HepG2 (cell line): ENCODE results near the gene IYD. TPM values are rescaled to one million over a fixed set of nuclear protein-coding genes. Genes with fewer than 3 reads are reported as not detected.
"Not testable (repeated sequence)": the region's sequence is repeated elsewhere in the genome, so short reads cannot be mapped to it uniquely, and the experiment has no call there.

Experiments
- ATAC-seq: fragments of 200-7000 bp; cut with Tn5 transposase; 3 replicates; pipeline ENCODE4 v1.9.1; 2020; ENCODE audit warnings: mild to moderate bottlenecking, moderate library complexity
- BruUV-seq: library from RNA; stranded (reverse); fragments of 400-500 nt; replicated peaks from 2 replicates; lab custom pipeline; 2021; lab: Mats Ljungman, UMichigan
- CTCF ChIA-PET: fragments of 300-600 bp; formaldehyde crosslinking; extraction: SDS; loops from one replicate; lab custom pipeline; 2021; ENCODE audit warnings: low total read pairs, inconsistent platforms, low intra/inter-chr PET ratio; lab: Yijun Ruan, JAX
- POLR2A ChIA-PET: fragments of 350-600 bp; sonication (Branson Sonifier 250); formaldehyde crosslinking; loops from one replicate; lab custom pipeline; 2020; ENCODE audit warnings: antibody characterized with exemption, inconsistent platforms; lab: Yijun Ruan, JAX
- DNase-seq: peaks from one replicate; pipeline ENCODE4 v3.0.0-alpha.2; 2015; ENCODE audit warnings: low spot score
- FAIRE-seq: peaks from 3 replicates; lab custom pipeline; 2011; peaks lifted over from hg19 to GRCh38; lab: Jason Lieb, UNC
- H2AFZ ChIP-seq: one replicate; pipeline ENCODE4 v1.6.1; 2011; ENCODE audit warnings: low read length, inconsistent platforms
- H3K27ac ChIP-seq: fragments of 300-600 bp; 3 replicates; pipeline ENCODE4 v1.8.0; 2011; ENCODE audit warnings: mixed run types, mild to moderate bottlenecking, mixed read lengths, low read length, inconsistent platforms; ENCODE audit not compliant: insufficient read depth; ENCODE audit errors: extremely low read length
- H3K27me3 ChIP-seq, 2 experiments: fragments of 200-600 bp in 1 of 2; 2 replicates in 1 of 2; 3 replicates in 1 of 2; pipeline versions ENCODE4 v1.6.0 to v1.8.0; 2011; ENCODE audit warnings: low read length in 2 of 2, mild to moderate bottlenecking in 2 of 2, moderate library complexity in 2 of 2, inconsistent platforms in 1 of 2; ENCODE audit not compliant: insufficient read depth in 2 of 2, control insufficient read depth in 1 of 2
- H3K36me3 ChIP-seq, 2 experiments: fragments of 200-600 bp in 1 of 2; replicated peaks in 1 of 2; 2 replicates in 1 of 2; 3 replicates in 1 of 2; pipeline versions ENCODE4 v1.5.1 to v1.8.0; 2011; ENCODE audit warnings: low read length in 2 of 2, inconsistent platforms in 1 of 2; ENCODE audit not compliant: insufficient read depth in 2 of 2, control insufficient read depth in 1 of 2
- H3K4me1 ChIP-seq: 2 replicates; pipeline ENCODE4 v1.5.1; 2012; ENCODE audit warnings: low read length, inconsistent platforms; ENCODE audit not compliant: insufficient read depth
- H3K4me2 ChIP-seq: 2 replicates; pipeline ENCODE4 v1.6.0; 2011; ENCODE audit warnings: low read depth, low read length, inconsistent platforms
- H3K4me3 ChIP-seq, 3 experiments: fragments of 200-600 bp in 1 of 3; sonication (generic), shearing (Covaris generic) in 1 of 3; replicated peaks in 1 of 3; 2 replicates each; pipeline ENCODE4 v1.5.1; 2011 to 2016; ENCODE audit warnings: low read length in 3 of 3, inconsistent platforms in 2 of 3, low read depth in 2 of 3, mild to moderate bottlenecking in 2 of 3, control low read depth in 1 of 3, mixed read lengths in 1 of 3; ENCODE audit not compliant: insufficient read depth in 1 of 3
- H3K79me2 ChIP-seq: one replicate; pipeline ENCODE4 v1.6.1; 2011; ENCODE audit warnings: low read length, inconsistent platforms; ENCODE audit not compliant: insufficient read depth
- H3K9ac ChIP-seq: 2 replicates; pipeline ENCODE4 v1.6.0; 2011; ENCODE audit warnings: mild to moderate bottlenecking, low read depth, low read length, inconsistent platforms; ENCODE audit not compliant: insufficient read depth
- H3K9me3 ChIP-seq: 2 replicates; pipeline ENCODE4 v1.5.1; 2012; ENCODE audit warnings: mild to moderate bottlenecking, low read length
- H4K20me1 ChIP-seq: 2 replicates; pipeline ENCODE4 v1.6.0; 2011; ENCODE audit warnings: inconsistent platforms, mild to moderate bottlenecking, low read length, moderate library complexity; ENCODE audit not compliant: insufficient read depth
- PAX8 ChIP-seq: sonication (generic); formaldehyde crosslinking; IDR thresholded peaks from 2 replicates; pipeline ENCODE4 v1.8.0; 2022; ENCODE audit warnings: mild to moderate bottlenecking, missing genetic modification reagents, borderline replicate concordance
- ZIK1 ChIP-seq: sonication (generic); formaldehyde crosslinking; IDR thresholded peaks from 2 replicates; pipeline ENCODE4 v1.5.0; 2020; ENCODE audit warnings: mild to moderate bottlenecking, low read depth, missing genetic modification reagents, borderline replicate concordance
- WGBS: methylation state at CpG from one replicate; pipeline ENCODE4 v1.1.6; 2017; ENCODE audit warnings: low lambda C conversion rate; 5-methylcytosine and 5-hydroxymethylcytosine counted together
- in situ Hi-C: cut with HindIII; loops from 2 replicates; pipeline ENCODE4 v1.10.0; 2017; ENCODE audit warnings: low pct_unique_long_range_greater_than_20kb; ENCODE audit not compliant: extremely low pct_ligation_motif_present
- intact Hi-C: fragments of 100-400 bp; cut with micrococcal nuclease; formaldehyde crosslinking; loops from one replicate; pipeline ENCODE4 v1.10.0; 2022; ENCODE audit not compliant: unreplicated experiment
- polyA plus RNA-seq, 8 experiments: library from polyadenylated mRNA; depleted of rRNA in 3 of 8; stranded (reverse) in 7 of 8; unstranded in 1 of 8; fragments of >200 nt; fragmentation: Illumina TruSeq in 4 of 8; extraction: Trizol in 4 of 8; gene quantifications; 2 replicates each; pipeline versions ENCODE4 v1.2.1 to v1.2.3, GENCODE V29; 2011 to 2016; ENCODE audit warnings: low read depth in 4 of 8, missing spikeins in 1 of 8, mixed read lengths in 1 of 8; ENCODE audit not compliant: insufficient read depth in 1 of 8
- total RNA-seq, 5 experiments: library from RNA; depleted of rRNA; stranded (reverse); fragments of >200 nt; fragmentation: Illumina TruSeq; extraction: Trizol; gene quantifications; 2 replicates each; pipeline ENCODE4 v1.2.3, GENCODE V29; 2016; ENCODE audit warnings: low read depth in 1 of 5

IYD gene
- total and polyA plus RNA-seq, 2 of the 13 experiments (the other 11 are each of a cell fraction or from before 2014, with no cell fraction given), result 0.01 to 0.46 TPM

- ATAC-seq (no peak), FAIRE-seq (no peak), DNase-seq (no peak)
- H3K27me3 ChIP-seq, result no peaks in the 10 kb centered on the region; a peak in 1 of 5 replicates
- ChIA-PET CTCF (no interaction called here), POLR2A (no interaction called here)
- H3K79me2 ChIP-seq, result no peaks in the 10 kb centered on the region
- WGBS, result 13% methylated on average over 2 of the region's 2 CpGs
- BruUV-seq, result no TSS peak
- no peak overlapping the region for H2AFZ ChIP-seq
- H3K9me3 ChIP-seq, result no peaks in the 10 kb centered on the region
- no peak overlapping the region for H3K4me2 ChIP-seq
- peaks cover 26% of the 10 kb centered on the region for H3K4me1 ChIP-seq
- no peak overlapping the region for H3K27ac ChIP-seq
- H3K9ac ChIP-seq, result no peak overlapping the region
- H4K20me1 ChIP-seq, result no peaks in the 10 kb centered on the region
- no peak overlapping the region for H3K4me3 ChIP-seq
- TF ChIP-seq ZIK1 (CRISPR knock-in tag) (no peak), PAX8 (CRISPR knock-in tag) (no peak)
- in situ Hi-C loops (no loop called here), intact Hi-C loops (loop anchor here (10.0 kb wide), 1 partner anchor 862 kb away; the partner anchor contains the start of gene AKAP12)
- no peaks in the 10 kb centered on the region for H3K36me3 ChIP-seq
Observed at GRCh38 chr6:150373260-150373701, 4.5 kb downstream of the IYD start.

- H3K4me1 ChIP-seq, result peaks cover 15% of the 10 kb centered on the region
- WGBS, result 18% methylated on average over 5 of the region's 5 CpGs
- POLR2A ChIA-PET, H3K27ac ChIP-seq, BruUV-seq, FAIRE-seq, H2AFZ ChIP-seq, H3K4me2 ChIP-seq, ATAC-seq, H3K79me2 ChIP-seq, in situ Hi-C loops, H3K9ac ChIP-seq, H3K27me3 ChIP-seq, H3K9me3 ChIP-seq, CTCF ChIA-PET, H3K36me3 ChIP-seq, DNase-seq, H3K4me3 ChIP-seq, H4K20me1 ChIP-seq: not testable (repeated sequence)
- intact Hi-C loops, result loop anchor here (10.0 kb wide), 1 partner anchor 860 kb away; the partner anchor contains the start of gene AKAP12
Observed at GRCh38 chr6:150374346-150374745, 5.5 kb downstream of the IYD start.
